GM12801 (cell line): ENCODE measurements around the gene EXOC4.

Source experiments
- TF ChIP-seq, protein P1 (sequence below): IDR thresholded peaks from one replicate; pipeline ENCODE4 v1.5.1; 2011; ENCODE audit warnings: control low read depth; ENCODE audit not compliant: insufficient read length; ENCODE audit errors: extremely low read depth

The EXOC4 gene

DNA sequence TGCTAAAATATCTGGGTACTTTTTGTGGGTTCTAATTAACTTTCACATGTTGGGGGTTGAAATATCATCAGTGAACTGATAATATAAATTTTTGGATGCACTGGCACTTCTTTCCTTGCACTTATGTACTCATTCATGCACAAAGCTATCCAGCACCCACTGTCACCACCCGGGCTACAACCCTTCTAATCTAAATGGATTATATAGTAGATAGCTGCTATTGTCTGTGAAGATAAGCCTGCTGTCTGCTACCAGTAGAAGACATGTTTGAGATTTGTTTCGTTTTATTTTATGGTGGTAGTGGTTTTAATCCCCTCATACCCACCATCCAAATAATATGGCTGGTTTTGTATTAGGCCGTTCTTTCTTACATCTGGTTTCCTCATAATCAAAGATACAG lies 520.7 kb downstream of the EXOC4 start:
- TF ChIP-seq, protein P1, sequence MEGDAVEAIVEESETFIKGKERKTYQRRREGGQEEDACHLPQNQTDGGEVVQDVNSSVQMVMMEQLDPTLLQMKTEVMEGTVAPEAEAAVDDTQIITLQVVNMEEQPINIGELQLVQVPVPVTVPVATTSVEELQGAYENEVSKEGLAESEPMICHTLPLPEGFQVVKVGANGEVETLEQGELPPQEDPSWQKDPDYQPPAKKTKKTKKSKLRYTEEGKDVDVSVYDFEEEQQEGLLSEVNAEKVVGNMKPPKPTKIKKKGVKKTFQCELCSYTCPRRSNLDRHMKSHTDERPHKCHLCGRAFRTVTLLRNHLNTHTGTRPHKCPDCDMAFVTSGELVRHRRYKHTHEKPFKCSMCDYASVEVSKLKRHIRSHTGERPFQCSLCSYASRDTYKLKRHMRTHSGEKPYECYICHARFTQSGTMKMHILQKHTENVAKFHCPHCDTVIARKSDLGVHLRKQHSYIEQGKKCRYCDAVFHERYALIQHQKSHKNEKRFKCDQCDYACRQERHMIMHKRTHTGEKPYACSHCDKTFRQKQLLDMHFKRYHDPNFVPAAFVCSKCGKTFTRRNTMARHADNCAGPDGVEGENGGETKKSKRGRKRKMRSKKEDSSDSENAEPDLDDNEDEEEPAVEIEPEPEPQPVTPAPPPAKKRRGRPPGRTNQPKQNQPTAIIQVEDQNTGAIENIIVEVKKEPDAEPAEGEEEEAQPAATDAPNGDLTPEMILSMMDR = no peak

DNA sequence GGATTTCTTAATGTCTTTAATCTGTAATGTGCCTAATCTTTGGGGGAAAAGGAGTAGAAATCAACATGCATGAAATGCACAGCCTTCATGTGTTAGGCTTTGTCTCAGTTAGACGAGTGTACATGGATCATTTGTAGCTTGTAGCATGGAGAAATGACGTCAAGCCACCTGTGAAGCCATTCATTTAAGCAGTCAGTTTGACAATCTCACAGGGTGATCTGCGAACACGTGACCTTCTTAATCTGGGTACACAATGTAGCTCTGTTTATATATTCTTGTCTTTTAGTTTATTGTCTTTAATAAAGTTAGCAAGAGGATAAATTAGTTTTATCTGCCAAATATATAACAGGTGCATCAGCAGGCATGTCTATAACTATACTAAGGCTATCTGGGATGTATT lies 522.3 kb downstream of the EXOC4 start:
- TF ChIP-seq, protein P1 = no peak

DNA sequence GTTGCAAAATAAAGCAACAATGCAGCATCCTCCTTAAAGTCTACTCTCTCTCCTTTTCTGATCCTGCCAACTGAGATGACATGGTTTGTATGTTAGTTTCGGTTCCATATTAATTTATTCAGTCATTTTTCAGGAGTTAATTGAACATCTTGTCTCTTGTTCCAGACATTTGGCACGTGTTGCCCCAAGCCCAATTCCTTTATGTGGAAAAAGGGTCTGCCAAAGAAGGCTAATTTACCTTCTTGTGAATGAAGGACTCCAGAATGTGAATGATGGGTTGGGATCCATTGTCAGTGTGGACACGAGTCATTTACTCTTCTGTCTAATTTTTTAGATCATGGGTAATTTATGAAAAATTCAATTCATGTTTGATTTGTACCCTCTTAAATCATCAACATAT lies 523.4 kb downstream of the EXOC4 start:
- TF ChIP-seq, protein P1 = no peak

DNA sequence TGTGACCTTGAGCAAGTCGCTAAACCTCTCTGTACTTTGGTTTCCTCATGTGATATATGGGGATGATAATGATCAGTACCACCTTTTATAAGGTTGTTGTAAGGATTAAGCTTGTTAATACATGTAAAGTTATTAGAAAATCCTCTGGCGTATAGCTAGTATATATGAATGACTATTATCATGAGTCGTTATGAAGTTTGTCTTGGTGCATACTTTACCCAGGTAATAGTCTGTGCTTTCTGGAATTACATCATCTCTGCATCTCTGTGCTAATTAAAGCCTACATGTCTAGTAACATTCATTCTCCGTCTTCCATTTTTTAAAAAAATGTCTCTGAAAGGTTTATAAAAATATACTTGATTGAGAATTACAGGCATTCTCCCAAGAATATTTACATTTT lies 524.8 kb downstream of the EXOC4 start:
- TF ChIP-seq, protein P1 = no peak

DNA sequence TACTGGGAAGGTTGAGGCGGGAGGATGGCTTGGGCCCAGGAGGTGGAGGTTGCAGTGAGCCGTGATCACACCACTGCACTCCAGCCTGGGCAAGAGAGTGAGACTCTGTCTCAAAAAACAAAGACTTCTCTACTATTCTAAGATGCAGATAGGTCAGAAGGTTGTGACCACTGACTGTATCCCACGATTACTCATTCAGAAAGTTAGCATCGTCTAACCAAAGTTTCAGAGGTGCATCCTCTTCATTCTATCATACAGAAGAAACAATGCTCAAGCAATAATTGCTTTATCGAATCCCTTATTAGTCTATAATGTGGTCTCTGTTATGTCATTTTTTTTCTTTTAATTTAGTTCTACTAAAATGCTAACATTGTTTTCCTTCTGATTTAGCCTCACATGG lies 525.6 kb downstream of the EXOC4 start:
- TF ChIP-seq, protein P1 = no peak

DNA sequence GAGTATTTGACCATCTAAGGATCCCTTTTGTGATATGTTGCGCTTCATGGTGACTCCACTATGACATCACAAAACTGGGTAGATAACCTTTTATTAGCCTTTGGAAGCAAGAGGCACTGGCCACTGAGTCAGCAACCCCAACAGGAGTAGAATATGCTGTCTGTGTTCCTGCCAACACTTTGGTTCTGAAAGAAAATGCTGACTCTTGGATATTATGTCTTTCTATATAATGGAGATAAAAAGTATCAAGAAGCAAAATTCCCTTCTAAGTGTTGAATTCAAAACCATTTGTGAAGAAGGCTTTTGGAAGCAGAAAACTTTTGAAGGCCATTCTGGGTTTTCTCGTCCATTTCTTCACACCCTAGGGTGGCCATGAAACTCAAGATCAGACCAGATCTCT lies 528.0 kb downstream of the EXOC4 start:
- TF ChIP-seq, protein P1 = no peak

DNA sequence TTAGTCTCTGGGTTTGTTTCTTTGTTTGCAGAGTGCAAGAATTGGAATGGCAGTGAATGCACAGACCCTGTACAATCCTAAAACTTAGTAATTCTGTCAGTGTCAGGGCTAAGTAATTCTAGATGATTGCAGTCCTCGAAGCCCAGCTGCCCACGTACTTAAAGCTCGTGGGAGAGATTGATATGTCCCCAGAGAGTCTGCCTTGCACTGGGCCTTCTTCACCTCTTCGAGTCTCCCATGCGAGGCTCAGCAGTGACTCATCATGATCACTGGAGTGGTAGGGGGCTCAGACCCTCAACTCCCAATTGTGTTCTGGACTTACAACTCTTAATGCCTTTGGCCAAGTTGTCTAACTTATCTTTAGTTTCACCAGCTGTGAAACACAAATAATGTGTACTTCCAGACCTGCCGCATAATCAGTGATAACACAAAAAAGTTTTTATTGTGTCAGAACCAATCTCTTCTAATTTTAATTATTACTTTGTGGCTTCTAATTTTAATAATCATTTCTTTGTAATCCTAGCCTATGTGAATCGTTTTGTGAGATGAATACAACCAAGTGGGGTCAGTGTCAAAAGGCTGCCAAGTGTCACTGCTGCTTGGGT lies 528.7 kb downstream of the EXOC4 start:
- TF ChIP-seq, protein P1 = no peak

DNA sequence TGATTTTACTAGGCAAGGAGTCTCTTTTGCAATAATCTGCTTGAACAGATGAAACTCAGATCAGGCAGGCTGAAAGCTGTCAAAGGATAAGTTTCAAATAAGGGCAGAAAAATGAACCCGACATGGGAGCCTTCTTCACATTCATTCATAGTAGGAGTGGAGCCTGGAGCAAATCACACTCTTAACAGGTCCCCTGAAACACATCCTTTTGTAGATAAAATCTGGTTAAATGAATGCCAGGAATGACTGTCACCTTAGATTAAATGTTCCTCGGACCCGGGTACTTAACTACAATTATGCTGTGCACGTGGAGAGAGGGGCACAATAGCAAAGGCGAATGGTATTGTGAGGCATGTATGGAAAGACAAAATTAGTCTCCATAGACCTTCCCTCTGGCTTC lies 529.6 kb downstream of the EXOC4 start:
- TF ChIP-seq, protein P1 = no peak
